ENCODE data around the gene UXS1. TPM values are rescaled to one million over a fixed set of nuclear protein-coding genes. Genes with fewer than 3 reads are reported as not detected.
"Not testable (repeated sequence)": the region's sequence is repeated elsewhere in the genome, so short reads cannot be mapped to it uniquely, and the experiment has no call there.

UXS1 gene
- polyA plus RNA-seq, 1 donor, result 73.5 TPM

GRCh38 chr2:106137731-106138521, 56.2 kb downstream of the UXS1 start:
- no peak for DNase-seq

- not testable (repeated sequence) for DNase-seq
These were observed 62.9 kb downstream of the UXS1 start for GRCh38 chr2:106131192-106131591.

DNA sequence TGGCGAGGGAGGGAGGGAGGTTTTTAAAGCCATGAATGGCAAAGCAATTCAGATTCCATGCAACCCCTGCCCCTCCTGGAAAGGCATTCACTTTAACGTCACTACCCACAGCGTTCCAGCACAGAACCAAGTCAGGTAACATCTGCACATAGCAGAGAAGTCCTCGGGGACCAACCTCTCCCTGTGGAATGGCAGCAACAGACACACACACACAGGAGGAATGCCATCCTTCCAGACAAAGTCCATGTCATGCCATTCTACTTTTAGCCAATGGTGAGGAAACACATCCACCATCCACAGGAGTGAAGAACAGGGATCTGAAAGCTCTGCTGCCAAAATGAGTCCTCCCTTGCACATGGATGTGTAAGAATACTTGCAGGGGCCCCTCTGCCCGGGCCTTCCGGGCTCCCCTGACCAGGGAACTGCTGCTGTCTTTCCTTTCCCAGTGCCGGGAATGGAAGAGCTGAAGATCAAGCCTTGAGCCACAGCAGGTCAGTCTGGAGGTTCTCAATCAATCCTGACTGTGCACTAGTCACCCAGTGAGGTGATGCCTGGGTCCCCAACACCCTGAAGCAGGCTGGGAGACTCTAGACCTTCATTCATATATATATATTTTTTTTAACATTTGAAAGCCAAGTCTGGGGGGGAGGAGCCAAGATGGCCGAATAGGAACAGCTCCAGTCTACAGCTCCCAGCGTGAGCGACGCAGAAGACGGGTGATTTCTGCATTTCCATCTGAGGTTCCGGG, 63.7 kb downstream of the UXS1 start:
- DNase-seq, result no peak

DNA sequence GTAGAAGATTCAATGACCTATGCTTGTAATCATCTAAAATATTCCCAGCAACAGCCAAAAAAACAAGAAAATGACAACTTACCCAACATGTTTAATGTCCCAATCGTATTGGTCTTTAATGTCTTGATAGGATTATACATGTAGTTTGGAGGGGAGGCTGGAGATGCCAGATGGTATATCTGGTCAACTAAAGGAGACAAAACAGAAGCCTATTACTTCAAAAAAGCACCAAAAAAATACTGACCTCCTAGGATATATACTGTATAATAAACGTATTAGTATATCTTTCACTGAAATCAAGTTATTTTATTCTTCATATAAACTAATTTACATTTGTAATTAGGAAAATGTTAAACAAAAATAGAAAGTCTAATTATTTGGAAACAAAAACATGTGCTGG, 64.5 kb downstream of the UXS1 start:
- no peak for DNase-seq

DNA sequence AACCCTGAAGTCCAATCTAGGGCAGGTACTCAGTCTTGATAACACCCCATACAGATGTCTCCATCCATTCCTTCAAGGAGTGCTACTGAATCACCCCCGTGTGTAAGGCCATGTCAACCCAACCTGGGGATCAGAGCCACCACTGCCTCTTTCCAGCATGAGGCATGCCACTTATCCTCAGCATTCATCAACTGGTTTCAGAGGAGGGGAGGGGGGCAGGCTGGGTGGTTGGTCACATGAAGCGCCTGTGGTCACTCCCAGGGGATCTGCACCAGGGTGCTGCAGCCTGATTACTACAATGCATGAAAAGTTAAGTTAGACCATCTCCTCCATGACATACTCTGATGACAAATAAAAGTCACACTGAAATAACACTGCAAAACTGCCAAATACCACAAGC, 65.0 kb downstream of the UXS1 start:
- no peak for DNase-seq

- no peak for DNase-seq
These were observed 66.3 kb downstream of the UXS1 start for GRCh38 chr2:106127776-106128268.

DNA sequence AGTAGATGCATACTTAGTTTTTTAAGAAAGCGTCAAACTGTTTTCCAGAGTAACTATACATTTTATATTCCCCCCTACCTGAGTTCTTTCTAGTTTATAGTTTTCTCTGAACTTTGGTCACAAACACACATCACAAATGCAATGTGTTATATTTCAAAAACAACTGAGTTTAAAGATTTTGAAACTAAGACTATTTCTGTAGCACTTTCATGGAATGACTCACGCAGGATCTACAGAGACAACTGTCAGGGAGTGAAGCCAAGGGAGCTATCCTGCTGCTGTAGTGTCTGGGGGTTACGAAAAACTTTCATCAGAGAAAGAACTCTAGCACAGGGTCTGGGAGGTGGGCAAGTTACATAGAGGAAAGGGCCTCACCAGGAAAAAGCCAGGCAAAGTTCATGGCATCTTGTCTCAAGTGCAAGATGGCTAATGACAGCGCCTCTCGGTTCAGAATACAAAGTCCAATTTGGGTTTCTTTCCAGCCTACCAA, 66.8 kb downstream of the UXS1 start:
- DNase-seq, result no peak

DNA sequence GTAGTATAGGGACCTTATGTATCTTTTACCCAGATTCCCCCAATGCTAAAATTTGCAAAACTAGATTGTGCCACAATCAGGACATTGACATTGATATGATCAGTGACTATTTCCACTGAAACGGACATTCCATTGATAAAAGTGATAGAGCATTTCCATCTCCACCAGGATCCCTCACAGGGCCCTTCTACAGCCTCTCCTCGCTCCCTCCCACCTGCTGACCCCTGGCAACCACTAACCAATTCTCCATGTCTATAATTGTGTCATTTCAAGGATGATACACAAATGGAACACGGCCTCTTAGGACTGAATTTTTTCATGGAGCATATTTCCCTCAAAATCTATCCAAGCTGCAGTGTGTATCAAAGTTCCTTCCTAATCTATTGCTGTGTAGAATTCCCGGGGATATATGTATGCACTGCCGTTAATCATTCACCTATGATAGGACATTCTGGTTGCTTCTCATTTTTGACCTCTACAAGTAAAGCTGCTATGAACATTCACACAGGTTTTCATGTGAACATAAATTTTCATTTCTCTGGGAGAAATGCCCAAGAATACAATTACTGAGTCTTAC, 67.3 kb downstream of the UXS1 start:
- no peak for DNase-seq

DNA sequence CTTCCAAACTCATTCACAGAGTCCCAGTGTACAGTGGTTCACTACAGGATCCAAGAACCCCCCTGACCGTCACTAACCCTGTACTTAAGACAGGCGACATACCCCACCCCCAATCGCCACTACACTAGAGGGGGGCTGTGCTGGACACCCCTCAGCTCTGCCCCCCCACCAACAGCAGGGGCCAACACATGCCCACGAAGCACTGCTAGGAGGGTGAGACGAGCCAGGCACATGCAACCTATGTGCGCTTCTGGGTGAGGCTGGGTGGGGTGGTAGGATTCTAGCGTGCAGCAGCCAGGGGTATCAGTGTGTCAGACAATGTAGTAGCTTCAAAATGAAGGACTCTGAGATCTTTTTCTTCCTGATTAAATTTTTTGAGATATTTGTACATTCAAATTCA, 67.8 kb downstream of the UXS1 start:
- DNase-seq, result no peak

- no peak for DNase-seq
These were observed 69.1 kb downstream of the UXS1 start for GRCh38 chr2:106124905-106125549.

DNA sequence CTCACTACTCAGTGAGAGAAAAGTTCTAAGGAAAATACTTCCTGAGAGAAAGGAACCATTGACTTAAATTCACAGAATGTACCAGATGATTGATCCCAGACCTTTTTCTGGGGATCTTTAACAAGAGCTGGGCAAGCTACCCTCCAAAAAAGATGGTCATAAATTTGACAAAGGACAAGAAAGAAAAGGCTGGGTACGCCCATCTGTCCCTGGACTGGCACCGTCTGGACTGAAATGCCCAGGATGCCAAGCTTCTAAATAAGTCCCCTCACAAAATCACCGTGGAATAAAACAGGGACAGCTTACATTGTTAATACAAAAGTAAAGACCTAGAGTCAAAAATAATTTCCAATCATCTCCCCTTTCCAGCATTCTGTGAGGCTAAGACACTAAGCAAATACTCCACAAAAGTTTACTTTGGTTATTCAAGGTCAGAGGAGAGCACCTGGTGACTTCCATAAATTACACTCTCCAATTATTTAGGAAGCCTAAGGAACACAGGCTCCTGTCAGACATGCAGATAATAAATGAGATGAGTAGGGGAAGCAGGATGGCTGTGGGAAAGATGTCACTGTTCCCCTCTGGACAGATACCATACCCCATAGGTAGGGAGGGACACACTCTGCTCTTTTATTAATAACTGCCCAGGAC, 69.9 kb downstream of the UXS1 start:
- DNase-seq, result no peak

DNA sequence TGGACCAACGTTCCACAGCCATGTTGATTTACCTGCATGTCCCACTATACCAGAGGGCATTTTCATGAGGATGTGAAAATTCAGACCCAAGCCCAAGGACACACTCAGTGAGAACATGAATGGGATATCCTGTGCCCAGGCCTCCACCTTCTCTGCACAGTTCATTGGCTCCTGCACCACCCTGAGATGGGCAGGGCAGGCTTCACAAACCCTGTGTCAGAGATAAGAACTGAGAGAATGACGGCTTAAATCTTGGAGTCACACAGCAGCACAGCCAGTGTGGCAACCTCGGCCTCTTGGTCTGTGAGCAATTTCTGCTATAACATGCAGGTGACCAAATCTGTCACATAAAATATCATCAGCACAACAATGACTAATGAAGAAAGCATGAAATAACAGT, 71.9 kb downstream of the UXS1 start:
- DNase-seq, result no peak

GRCh38 chr2:106120432-106120831, 73.7 kb downstream of the UXS1 start:
- no peak for DNase-seq

GRCh38 chr2:106119074-106119473, 75.0 kb downstream of the UXS1 start:
- DNase-seq, result no peak

DNA sequence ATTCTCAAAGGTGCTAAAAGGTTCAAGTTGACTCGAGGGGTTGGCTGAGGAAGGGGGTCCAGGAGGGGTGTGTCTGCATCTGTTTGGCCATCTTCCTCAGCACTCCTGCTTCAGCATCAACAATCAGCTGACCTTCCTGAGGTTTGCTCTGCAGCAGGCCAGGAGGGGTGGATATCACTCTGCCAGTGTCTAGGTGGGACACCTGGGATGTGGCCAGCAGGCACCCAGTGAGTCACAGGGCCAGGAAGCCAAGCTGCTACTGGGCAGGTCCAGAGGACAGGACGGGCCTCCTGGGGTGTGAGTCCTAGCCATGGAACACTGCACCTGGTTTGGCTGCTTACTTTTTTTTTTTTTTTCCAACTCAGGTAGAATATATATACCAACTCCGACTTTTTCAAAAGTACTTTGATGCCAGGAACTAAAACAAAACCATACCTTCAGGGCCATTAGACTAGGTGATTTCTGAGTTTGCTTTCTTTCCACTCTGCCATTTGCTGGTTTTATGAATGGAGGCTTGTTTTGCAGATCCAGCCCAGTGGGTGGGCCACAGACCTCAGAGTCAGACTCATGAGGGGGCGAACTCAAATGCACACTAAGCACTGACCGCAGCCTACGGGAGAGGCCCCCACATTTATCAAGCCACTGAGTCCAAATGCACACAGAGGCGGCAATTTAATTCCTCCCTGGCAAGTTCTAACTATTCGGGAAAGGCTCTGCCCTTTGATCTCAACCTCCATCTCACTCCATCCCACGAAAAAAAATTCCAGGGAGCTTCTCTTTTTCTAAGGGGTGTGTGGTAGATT, 76.0 kb downstream of the UXS1 start:
- DNase-seq, result no peak

DNA sequence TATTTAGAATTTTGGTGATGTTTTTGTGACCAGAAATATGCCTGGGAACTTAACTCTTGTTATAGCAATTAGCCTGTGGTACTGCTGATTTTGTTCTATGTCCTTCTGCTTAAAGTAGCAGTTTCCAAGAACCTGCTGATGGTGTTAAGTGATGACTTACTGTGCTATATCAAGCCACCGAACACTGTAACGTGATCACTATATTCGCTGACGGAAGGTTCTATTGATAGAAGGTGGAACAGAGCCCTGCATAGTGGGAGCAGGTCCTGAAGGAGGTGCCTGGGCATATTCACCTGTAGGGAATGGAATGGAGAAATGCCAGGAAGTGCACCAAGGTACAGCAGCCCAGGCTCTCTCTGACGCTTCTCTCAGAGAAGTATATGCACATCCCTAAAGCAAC, 76.8 kb downstream of the UXS1 start:
- DNase-seq, result no peak

GRCh38 chr2:106116248-106116647, 77.9 kb downstream of the UXS1 start:
- DNase-seq, result no peak

DNA sequence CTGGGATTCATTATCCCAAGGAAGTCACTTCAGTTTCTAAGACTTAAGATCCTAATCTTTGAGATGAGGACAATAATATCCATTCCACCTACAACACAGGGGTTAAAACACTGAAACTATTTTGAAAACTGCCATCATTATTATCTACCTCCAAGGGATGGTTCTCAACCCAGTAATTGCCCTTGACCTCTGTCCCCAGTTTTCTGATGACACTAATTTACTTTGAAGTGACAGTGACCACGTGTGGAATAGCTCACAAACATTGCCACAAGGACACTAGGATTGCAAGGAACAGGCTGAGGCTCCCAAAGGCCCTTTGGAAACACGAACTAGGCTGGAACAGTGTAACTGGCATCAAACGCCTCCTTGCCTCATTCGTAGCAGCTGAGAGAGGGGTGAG, 78.4 kb downstream of the UXS1 start:
- no peak for DNase-seq

- no peak for DNase-seq
These were observed 78.9 kb downstream of the UXS1 start for GRCh38 chr2:106115250-106115649.

- no peak for DNase-seq
These were observed 79.9 kb downstream of the UXS1 start for GRCh38 chr2:106114166-106114565.

GRCh38 chr2:106113361-106113966, 80.6 kb downstream of the UXS1 start:
- peak; percentile 48 for DNase-seq

All from left kidney (tissue), 2 donors.